ENCODE results near the gene TRAF4. TPM values are rescaled to one million over a fixed set of nuclear protein-coding genes. Genes with fewer than 3 reads are reported as not detected.
"Not testable (repeated sequence)": the region's sequence is repeated elsewhere in the genome, so short reads cannot be mapped to it uniquely, and the experiment has no call there.

Gene TRAF4
- total RNA-seq, 1 donor from 2014 or later: 53.2 TPM

GRCh38 chr17:28718333-28719020 is 25.3 kb upstream of the TRAF4 start:
- TF ChIP-seq CTCF (IDR thresholded peaks at IDR 0.05): no peak
- Histone ChIP-seq H3K36me3 (peaks cover 25 to 46% of the 10 kb centered on the region in 2 donors), H3K27ac (peak overlapping the region; percentile 98), H3K4me3 (peak overlapping the region; percentile 82 to 85), H3K27me3 (no peaks in the 10 kb centered on the region), H3K9me3 (no peaks in the 10 kb centered on the region), H3K4me1 (peaks cover 11 to 40% of the 10 kb centered on the region in 2 donors)
- intact Hi-C loops (cut with DNase I): loop anchor here (2.0 to 5.0 kb wide), 3 partner anchors 74 to 311 kb away; partner anchors contain the start of genes BLTP2, PHF12 and SLC46A1
- no peak for DNase-seq (ENCODE audit: low spot score in 2 of 2)

DNA sequence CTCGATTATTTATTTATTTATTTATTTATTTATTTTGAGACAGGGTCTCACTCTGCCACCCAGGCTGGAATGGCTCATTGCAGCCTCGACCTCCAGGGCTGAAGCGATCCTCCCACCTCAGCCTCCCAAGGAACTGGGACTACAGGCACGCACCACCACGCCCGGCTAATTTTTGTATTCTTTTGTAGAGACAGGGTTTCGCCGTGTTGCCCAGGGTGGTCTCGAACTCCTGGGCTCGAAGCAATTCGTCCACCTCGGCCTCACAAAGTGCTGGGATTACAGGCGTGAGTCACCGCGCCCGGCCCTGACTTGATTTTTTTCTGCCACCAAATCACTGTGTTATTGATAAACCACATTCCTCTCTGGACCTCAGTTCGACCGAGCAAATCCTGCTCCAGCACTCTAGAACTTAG is 24.8 kb upstream of the TRAF4 start:
- no peaks in the 10 kb centered on the region for H3K27me3 ChIP-seq
- peak overlapping the region; percentile 82 to 85 for H3K4me3 ChIP-seq
- no peak for DNase-seq (ENCODE audit: low spot score in 2 of 2)
- intact Hi-C loops (cut with DNase I): loop anchor here (2.0 to 5.0 kb wide), 3 partner anchors 74 to 312 kb away; partner anchors contain the start of genes BLTP2, PHF12 and SLC46A1
- no peaks in the 10 kb centered on the region for H3K9me3 ChIP-seq
- H3K36me3 ChIP-seq: peaks cover 30 to 47% of the 10 kb centered on the region in 2 donors
- H3K4me1 ChIP-seq: peaks cover 11 to 40% of the 10 kb centered on the region in 2 donors
- TF ChIP-seq CTCF (IDR thresholded peaks at IDR 0.05): no peak
- H3K27ac ChIP-seq: peak overlapping the region; percentile 98

- Histone ChIP-seq H3K27me3 (no peaks in the 10 kb centered on the region), H3K4me3 (peak overlapping the region; percentile 82 to 85), H3K27ac (peak overlapping the region; percentile 98), H3K4me1 (peaks cover 15 to 44% of the 10 kb centered on the region in 2 donors), H3K36me3 (peaks cover 26 to 41% of the 10 kb centered on the region in 2 donors), H3K9me3 (no peaks in the 10 kb centered on the region)
- intact Hi-C loops (cut with DNase I): loop anchor here (10.0 kb wide), 1 partner anchor 394 kb away; no protein-coding TSS in a partner anchor
- no peak for TF ChIP-seq CTCF (IDR thresholded peaks at IDR 0.05)
- no peak for DNase-seq (ENCODE audit: low spot score in 2 of 2)
Observed at GRCh38 chr17:28720247-28720996, 23.4 kb upstream of the TRAF4 start.

GRCh38 chr17:28720997-28721329 is 22.8 kb upstream of the TRAF4 start:
- intact Hi-C loops (cut with DNase I): loop anchor here (10.0 kb wide), 1 partner anchor 394 kb away; no protein-coding TSS in a partner anchor
- not testable (repeated sequence) for DNase-seq (ENCODE audit: low spot score in 2 of 2); H3K9me3 ChIP-seq; H3K27me3 ChIP-seq
- H3K27ac ChIP-seq: peak overlapping the region in 1 of 2 donors; percentile 98
- H3K4me1 ChIP-seq: peaks cover 19 to 44% of the 10 kb centered on the region in 2 donors
- peaks cover 24 to 36% of the 10 kb centered on the region in 2 donors for H3K36me3 ChIP-seq
- peak overlapping the region; percentile 82 to 85 for H3K4me3 ChIP-seq

- TF ChIP-seq CTCF (IDR thresholded peaks at IDR 0.05): no peak
- H3K36me3 ChIP-seq: peaks cover 24 to 36% of the 10 kb centered on the region in 2 donors
- H3K27ac ChIP-seq: no peak overlapping the region
- H3K27me3 ChIP-seq: no peaks in the 10 kb centered on the region
- peaks cover 21 to 41% of the 10 kb centered on the region in 2 donors for H3K4me1 ChIP-seq
- intact Hi-C loops (cut with DNase I): loop anchor here (10.0 kb wide), 1 partner anchor 392 kb away; no protein-coding TSS in a partner anchor
- DNase-seq (ENCODE audit: low spot score in 2 of 2): no peak
- H3K4me3 ChIP-seq: no peak overlapping the region
- H3K9me3 ChIP-seq: no peaks in the 10 kb centered on the region
Observed at GRCh38 chr17:28722417-28723158, 21.2 kb upstream of the TRAF4 start.

Data from ascending aorta (tissue), 2 donors.